ENCODE results near the gene TMEM94. TPM values are rescaled to one million over a fixed set of nuclear protein-coding genes. Genes with fewer than 3 reads are reported as not detected.

The TMEM94 gene
- total RNA-seq, 1 experiment from 2014 or later = 53.9 TPM

DNA sequence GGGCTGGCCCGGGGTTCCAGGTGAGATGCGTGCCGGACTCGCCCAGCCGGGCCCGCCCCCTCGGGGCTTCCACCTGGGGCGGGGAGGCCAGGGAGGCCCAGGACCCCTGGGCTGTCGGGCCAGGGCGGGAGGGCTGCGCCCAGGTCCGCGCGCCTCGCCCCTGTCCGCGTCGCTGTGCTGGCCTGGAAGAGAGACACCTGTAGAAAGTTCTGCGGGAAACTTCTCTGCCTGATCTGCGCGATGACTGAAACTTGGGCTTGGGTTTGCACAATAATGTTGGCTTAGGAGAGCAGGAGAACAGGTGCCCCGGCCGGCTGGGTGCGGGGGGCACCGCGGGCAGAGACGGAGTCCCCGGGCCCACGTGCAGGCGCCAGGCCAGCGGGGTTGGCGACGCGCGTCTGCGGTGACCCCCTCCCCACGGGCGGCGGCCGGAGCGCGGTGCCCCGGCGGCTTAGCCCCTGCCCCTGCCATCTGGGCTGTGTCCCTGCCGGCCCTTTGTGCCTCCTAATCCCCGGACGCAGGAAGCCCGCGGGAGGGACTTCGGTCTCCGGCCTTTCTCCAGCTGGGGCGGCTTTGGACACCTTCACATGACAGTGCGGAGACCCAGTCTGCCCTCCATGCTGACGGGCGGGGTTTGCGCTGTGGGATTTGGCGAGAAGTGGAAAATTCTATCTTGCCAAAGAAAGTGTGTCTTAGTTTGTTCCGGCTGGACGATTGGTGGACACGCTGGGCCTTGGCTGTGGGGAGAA is 69.5 kb downstream of the TMEM94 start:
- DNase-seq (ENCODE audit: low spot score) = no peak

GRCh38 chr17:75526555-75527270 is 70.3 kb downstream of the TMEM94 start:
- no peak for DNase-seq (ENCODE audit: low spot score)

DNA sequence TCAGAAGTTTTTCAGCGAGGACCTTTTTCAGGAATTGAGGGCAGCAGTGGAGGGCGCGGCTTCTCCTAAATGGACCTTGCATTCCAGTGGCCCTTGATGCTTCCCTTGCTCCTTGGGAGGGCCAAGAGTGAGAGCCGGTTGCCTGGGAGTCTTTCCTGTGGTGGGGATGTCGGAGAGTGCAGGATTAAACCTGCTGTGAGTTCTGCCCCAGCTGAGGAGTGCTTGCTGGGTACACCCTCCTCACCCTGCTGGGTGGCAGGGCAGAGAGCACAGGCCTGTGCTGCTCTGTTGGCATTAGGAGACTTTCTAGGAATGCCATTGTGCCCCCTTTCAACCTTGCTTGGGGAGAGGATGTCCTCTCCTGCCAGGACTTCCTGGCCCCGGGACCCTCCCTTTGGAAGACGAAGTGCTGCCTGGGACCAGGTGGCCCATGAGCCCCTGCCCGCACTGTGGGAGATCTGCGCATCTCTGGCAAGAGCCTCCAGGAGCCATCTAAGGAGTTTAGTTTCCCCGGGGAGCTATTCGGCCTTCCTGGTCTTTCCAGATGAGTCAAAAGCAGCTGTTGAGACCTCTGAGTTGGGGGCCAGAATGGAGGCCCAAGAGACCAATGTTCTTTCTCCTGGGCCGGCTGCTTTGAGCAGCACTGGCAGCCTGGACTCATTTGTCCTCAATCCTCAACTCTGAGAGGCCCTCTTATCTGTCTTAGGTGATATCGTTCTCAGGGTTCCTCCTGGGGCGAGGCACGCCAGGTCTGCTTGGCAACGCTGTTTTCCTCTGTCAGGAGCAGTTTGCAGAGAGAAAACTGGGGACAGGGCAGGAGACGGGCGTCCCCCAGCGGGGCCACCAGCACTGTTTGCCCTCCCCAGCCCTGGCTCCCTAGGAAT is 74.6 kb downstream of the TMEM94 start:
- DNase-seq (ENCODE audit: low spot score) = no peak

GRCh38 chr17:75531721-75532072 is 75.3 kb downstream of the TMEM94 start:
- DNase-seq (ENCODE audit: low spot score) = peak; percentile 66

DNA sequence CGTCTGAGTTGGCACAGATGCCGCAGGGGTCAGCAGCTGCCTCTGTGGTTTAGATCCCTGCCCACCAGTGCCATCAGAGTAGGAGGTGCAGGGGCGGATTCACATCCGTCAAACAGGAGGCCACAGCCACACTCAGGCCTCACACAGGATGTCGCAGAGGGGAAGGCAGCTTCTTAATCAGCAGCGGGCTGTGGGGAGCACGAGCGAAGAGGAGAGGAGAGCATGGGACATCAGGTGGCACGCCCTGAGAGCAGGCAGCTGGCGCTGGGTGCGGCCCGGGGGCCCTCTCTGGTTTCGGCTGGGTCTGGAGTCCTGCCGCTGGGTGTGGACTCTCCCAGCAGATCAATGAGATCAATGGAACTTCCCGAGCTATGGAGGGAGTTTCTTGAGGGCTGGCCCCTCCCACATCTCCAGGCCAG is 78.7 kb downstream of the TMEM94 start:
- no peak for DNase-seq (ENCODE audit: low spot score)

DNA sequence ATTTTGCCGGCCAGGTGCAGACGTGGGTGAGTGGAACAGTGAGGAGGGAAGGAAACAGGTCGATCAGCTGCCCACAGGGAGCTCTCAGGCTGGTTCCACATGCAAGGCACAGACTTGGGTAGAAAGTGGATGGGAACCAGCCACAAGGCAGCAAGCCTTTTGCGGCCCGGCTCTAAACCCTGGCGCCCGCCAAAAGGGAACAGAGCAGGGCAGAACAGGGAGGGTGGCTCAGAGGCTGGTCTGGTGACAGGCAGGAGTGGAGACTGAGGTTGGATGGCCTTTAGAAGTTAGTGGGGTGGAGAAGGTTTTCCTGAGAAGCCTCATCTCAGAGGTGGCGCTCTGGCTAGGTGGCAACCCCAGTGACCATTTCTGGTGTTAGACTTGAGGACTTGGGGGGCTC is 79.4 kb downstream of the TMEM94 start:
- DNase-seq (ENCODE audit: low spot score) = no peak

- DNase-seq (ENCODE audit: low spot score) = no peak
Observed at GRCh38 chr17:75536366-75536765, 79.9 kb downstream of the TMEM94 start.

DNA sequence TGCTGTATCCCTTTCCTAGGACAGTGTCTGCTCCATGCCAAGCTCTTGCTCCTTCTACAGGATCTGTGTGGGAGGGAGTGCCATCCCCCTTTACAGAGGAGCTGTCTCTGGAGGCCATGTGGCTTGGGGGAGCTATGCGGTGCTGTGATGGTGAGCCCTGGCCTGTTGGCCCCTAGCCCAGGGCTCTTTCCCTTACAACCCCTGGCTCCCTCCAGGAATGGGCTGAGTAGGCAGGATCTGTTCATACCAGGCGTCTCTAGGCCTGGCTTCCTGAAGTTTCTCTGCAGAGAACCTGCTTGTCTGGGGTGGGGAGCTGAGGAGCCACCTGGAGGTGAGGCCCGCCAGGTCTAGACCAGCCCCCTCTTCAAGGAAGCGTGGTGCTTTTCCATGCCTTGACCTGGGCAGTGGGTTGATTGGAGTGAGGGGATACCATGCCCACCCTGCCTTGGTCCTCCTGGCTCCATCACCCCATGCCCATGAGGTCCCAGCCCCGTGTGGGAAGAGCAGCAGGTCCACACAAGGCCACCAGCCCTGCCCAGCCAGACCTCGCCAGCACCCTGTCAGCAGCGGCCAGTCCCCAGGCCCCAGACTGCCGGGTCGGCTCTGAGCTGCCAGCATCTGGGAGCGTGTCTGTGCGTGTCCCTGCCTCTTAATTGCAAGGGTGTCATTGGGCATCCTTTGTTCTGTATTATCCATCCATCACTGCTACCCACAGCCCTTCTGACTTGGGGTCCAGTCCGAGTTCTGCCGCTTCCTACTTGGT is 83.7 kb downstream of the TMEM94 start:
- DNase-seq (ENCODE audit: low spot score) = no peak

DNA sequence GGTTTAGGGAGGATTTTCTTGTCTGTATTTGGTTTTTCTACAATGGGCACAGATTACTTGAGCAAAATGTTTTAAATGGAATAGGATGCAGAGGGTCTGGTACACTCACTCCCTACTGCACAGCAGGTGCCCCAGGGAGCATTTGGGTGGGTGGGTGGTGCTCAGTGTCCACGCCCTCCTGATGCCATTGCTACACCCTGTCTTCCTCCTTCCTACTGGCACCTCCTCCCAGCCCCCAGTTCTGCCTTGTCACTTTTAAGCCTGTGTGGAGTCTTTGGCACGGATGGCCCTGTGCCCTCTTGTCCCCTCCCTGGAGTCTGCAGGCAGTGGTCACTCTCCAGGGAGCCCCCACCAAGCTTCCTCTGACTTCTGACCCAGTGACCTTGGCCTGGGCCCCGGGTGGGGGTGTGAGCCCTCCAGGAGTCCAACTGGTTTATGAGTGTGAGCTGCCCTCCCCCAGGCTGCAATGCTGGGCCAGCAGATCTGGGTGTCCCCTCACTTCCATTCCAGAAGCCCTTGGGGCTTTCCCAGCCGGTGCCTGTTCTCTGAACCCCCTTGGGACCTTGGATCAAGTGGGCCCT is 84.6 kb downstream of the TMEM94 start:
- no peak for DNase-seq (ENCODE audit: low spot score)

- DNase-seq (ENCODE audit: low spot score) = no peak
Observed at GRCh38 chr17:75542229-75542628, 85.8 kb downstream of the TMEM94 start.

DNA sequence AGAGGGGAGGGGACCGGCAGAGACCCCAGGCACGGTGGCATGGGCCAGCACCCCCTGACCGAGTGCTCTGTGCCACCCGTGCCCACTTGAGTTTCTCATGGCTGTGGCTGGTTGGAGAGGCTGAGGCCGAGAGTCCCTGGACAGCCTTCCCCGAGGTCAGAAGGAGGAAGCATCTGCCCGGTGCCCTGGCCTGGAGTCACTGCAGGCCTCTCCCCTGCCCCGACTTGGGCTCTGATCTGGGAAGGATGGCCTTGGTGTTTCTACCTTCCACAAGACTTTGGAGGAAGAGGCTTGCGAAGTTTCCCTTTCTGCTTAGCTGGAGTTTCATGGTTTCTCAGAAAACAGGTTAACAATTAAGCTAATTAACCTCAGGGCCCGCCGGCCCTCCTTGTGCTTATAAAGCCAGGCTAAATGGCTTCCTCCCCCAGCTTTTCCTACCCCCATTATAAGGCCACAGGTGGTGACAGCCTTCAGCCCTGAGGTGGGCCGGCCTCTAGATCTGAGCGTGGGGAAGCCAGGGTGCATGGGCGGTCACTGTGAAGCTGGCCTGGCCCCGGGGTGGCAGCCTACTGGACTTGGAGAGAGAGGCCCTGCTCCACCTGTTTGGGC is 86.4 kb downstream of the TMEM94 start:
- no peak for DNase-seq (ENCODE audit: low spot score)

GRCh38 chr17:75544250-75544649 is 87.8 kb downstream of the TMEM94 start:
- DNase-seq (ENCODE audit: low spot score) = no peak

DNA sequence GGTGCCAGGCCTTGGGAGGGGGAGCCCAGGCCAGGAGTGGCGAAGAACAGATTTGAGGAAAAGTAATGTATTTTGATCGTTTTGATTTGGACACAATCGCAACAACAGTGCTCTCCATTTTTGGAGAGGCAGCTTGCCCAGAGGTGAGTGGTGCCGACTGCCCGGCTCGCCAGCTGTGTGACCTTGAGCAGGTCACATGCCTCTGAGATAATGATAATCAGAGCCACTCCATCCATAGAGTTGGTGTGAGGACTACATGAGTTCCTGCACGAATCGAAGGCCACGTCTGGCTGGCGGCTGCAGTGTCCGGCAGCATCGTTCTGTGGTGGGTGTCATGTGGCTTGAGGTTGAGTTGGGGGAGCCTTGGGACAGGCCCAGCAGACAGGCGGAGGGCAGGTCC is 89.7 kb downstream of the TMEM94 start:
- no peak for DNase-seq (ENCODE audit: low spot score)

DNA sequence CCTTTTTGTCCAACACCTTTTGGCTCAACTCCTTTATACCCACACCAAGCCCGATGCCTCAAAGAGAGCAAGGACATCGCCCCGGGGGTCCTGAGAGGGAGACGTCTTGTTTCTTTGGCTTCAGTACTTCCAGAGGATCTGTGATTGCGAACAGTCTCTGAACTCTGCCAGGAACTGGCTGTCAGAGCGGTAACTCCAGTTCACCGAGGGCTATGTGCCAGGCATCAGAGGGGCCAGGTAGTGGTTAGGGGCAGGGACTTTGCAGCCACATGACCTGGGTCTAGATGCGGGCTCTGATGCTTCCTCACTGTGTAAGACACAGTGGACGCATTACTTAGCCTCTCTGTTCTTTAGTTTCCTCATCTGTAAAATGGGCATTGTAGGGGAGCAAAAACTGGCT is 90.7 kb downstream of the TMEM94 start:
- DNase-seq (ENCODE audit: low spot score) = no peak

DNA sequence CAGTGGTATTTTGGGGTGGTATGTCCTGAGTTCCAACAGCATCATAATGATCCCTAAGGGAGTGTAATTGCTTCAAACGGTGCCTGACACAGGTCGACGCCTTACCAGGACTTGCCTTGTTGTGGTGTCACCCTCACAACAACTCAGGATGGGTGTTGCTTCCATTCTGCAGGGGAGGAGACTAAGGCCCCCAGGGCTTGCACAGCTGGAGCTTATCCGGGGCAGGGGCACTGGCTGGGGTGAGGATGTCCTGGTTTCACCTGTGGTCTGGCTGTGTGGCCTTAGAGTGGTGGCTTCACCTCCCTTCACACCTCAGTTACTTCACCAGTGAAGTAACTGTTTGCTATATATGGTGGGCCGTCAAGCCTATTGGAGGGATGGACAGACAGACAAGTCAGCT is 92.4 kb downstream of the TMEM94 start:
- no peak for DNase-seq (ENCODE audit: low spot score)

Other genes starting within 250 kb of the TMEM94 start
- 12.9 and 15.1 TPM in 2 replicates for gene GGA3, start 195.0 kb upstream of the TMEM94 start, total RNA-seq (2014; rRNA removed; shearing (Covaris generic))
- gene MRPS7, start 194.8 kb upstream of the TMEM94 start, total RNA-seq (2014; rRNA removed; shearing (Covaris generic)) = 100 and 101 TPM in 2 replicates
- 34.2 and 43.5 TPM in 2 replicates for gene MIF4GD, start 185.4 kb upstream of the TMEM94 start, total RNA-seq (2014; rRNA removed; shearing (Covaris generic))
- gene SLC25A19, start 167.2 kb upstream of the TMEM94 start, total RNA-seq (2014; rRNA removed; shearing (Covaris generic)) = 13.6 and 22.6 TPM in 2 replicates
- gene GRB2, start 51.0 kb upstream of the TMEM94 start, total RNA-seq (2014; rRNA removed; shearing (Covaris generic)) = 116 and 123 TPM in 2 replicates
- gene CASKIN2, start 58.9 kb downstream of the TMEM94 start, total RNA-seq (2014; rRNA removed; shearing (Covaris generic)) = 8.4 and 10.8 TPM in 2 replicates
- gene TSEN54, start 59.9 kb downstream of the TMEM94 start, total RNA-seq (2014; rRNA removed; shearing (Covaris generic)) = 43.9 and 48.6 TPM in 2 replicates
- 1.6 and 4.0 TPM in 2 replicates for gene LLGL2, start 69.1 kb downstream of the TMEM94 start, total RNA-seq (2014; rRNA removed; shearing (Covaris generic))
- 7.1 and 9.6 TPM in 2 replicates for gene MYO15B, start 131.2 kb downstream of the TMEM94 start, total RNA-seq (2014; rRNA removed; shearing (Covaris generic))
- gene SMIM5, start 176.8 kb downstream of the TMEM94 start, total RNA-seq (2014; rRNA removed; shearing (Covaris generic)) = 0.07 and 0.26 TPM in 2 replicates
- 18.0 and 19.0 TPM in 2 replicates for gene RECQL5, start 210.5 kb downstream of the TMEM94 start, total RNA-seq (2014; rRNA removed; shearing (Covaris generic))
- 124 and 169 TPM in 2 replicates for gene SAP30BP, start 210.7 kb downstream of the TMEM94 start, total RNA-seq (2014; rRNA removed; shearing (Covaris generic))

Measured in A172 (cell line).